WTC11 (cell line): Measurements from ENCODE around the gene KAT6B.

Source experiments
- TF ChIP-seq, protein P1 (sequence below): sonication (generic); formaldehyde crosslinking; IDR thresholded peaks from 2 replicates; pipeline ENCODE4 v1.8.1; 2023; ENCODE audit warnings: mild to moderate bottlenecking, moderate library complexity, missing genetic modification reagents
- TF ChIP-seq, protein P2 (sequence below): sonication (generic); formaldehyde crosslinking; IDR thresholded peaks from 2 replicates; pipeline ENCODE4 v1.8.1; 2023; ENCODE audit warnings: mild to moderate bottlenecking, missing genetic modification reagents
- TF ChIP-seq, protein P3 (sequence below): fragments of 200-600 bp; IDR thresholded peaks from 2 replicates; pipeline ENCODE4 v1.8.0; 2022; ENCODE audit warnings: antibody characterized with exemption

DNA sequence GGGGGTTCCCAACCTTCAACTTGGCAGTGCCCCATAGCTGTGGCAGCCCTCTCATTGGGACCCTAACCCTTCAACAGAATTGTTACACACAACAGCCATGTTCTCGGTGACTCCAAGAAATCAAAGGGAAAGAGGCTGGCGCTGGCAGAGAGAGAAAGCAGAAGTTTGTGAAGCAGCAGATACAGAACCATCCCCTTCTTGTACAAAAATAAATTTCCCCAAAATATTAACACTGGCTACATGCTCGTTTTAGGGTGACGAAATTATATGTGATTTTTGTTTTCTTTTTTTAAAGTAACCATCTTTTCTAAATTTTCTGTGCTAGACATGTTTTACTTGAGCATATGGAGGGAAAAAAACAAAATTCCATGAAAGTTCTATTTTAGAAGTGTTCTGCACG, 239.9 kb downstream of the KAT6B start:
- TF ChIP-seq, protein P1, sequence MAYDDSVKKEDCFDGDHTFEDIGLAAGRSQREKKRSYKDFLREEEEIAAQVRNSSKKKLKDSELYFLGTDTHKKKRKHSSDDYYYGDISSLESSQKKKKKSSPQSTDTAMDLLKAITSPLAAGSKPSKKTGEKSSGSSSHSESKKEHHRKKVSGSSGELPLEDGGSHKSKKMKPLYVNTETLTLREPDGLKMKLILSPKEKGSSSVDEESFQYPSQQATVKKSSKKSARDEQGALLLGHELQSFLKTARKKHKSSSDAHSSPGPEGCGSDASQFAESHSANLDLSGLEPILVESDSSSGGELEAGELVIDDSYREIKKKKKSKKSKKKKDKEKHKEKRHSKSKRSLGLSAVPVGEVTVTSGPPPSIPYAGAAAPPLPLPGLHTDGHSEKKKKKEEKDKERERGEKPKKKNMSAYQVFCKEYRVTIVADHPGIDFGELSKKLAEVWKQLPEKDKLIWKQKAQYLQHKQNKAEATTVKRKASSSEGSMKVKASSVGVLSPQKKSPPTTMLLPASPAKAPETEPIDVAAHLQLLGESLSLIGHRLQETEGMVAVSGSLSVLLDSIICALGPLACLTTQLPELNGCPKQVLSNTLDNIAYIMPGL (CRISPR knock-in tag), result no peak
- TF ChIP-seq, protein P2, sequence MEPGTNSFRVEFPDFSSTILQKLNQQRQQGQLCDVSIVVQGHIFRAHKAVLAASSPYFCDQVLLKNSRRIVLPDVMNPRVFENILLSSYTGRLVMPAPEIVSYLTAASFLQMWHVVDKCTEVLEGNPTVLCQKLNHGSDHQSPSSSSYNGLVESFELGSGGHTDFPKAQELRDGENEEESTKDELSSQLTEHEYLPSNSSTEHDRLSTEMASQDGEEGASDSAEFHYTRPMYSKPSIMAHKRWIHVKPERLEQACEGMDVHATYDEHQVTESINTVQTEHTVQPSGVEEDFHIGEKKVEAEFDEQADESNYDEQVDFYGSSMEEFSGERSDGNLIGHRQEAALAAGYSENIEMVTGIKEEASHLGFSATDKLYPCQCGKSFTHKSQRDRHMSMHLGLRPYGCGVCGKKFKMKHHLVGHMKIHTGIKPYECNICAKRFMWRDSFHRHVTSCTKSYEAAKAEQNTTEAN (CRISPR knock-in tag), result no peak
- TF ChIP-seq, protein P3, sequence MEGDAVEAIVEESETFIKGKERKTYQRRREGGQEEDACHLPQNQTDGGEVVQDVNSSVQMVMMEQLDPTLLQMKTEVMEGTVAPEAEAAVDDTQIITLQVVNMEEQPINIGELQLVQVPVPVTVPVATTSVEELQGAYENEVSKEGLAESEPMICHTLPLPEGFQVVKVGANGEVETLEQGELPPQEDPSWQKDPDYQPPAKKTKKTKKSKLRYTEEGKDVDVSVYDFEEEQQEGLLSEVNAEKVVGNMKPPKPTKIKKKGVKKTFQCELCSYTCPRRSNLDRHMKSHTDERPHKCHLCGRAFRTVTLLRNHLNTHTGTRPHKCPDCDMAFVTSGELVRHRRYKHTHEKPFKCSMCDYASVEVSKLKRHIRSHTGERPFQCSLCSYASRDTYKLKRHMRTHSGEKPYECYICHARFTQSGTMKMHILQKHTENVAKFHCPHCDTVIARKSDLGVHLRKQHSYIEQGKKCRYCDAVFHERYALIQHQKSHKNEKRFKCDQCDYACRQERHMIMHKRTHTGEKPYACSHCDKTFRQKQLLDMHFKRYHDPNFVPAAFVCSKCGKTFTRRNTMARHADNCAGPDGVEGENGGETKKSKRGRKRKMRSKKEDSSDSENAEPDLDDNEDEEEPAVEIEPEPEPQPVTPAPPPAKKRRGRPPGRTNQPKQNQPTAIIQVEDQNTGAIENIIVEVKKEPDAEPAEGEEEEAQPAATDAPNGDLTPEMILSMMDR, result no peak
